NOMO-1 treated with DMSO at 0.1 percent for 48 hours (cell line): ENCODE measurements around the gene CORO1C.
A peak's percentile ranks its signal among the peaks of the same experiment; 100 is the strongest.
"Not testable (repeated sequence)": the region's sequence is repeated elsewhere in the genome, so short reads cannot be mapped to it uniquely, and the experiment has no call there.

Source experiments
- DNase-seq: peaks from one replicate; lab custom pipeline; 2025; ENCODE audit not compliant: unreplicated experiment; lab: John Stamatoyannopoulos, UW

Gene CORO1C

GRCh38 chr12:108620236-108620879, 111.0 kb downstream of the CORO1C start:
- no peak for DNase-seq

DNA sequence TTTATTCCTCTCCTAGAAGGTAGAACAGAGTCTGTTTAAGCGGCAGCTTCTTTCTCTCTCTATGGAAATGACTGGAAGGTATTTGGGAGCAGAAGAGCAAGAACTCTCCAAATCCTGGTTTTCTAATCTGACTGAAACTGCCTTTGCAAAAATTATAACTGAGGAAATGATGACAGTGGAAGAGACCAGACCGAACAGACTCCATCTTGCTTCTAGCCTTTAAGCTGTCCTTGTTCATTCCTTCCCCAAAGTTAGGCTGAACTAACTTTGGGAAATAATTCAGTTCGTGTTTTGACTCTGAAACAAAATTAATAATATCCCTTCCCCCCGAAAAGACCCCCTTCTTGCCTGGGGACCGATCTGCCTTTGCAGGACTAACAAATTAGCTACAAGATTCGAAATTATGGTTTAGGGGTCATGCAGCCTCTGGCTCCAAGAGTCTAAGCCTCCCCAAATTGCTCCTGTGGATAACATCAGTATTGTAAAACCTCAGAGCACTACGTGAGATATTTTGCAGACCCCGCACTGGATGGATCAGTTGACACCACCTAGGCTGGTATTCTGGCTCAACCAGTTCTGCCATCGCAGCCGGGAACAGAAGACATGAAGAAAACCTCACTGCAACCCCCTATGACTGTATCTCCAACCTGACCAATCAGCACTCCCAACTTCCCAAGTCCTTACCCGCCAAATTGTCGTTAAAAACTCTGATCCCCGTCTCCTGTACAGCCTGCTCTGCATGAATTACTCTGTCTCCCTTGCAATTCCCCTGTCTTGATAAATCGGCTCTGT, 111.8 kb downstream of the CORO1C start:
- DNase-seq, result no peak

DNA sequence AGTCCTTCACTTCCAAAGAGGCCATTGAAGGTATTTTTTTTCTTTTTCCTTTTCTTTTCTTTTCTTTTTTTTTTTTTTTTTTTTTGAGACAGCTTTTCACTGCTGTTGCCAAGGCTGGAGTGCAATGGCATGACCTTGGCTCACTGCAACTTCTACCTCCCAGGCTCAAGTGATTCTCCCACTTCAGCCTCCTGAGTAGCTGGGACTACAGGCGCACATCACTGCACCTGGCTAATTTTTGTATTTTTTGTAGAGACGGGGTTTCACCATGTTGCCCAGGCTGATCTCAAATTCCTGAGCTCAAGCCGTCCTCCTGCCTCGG, 112.4 kb downstream of the CORO1C start:
- DNase-seq, result not testable (repeated sequence)

DNA sequence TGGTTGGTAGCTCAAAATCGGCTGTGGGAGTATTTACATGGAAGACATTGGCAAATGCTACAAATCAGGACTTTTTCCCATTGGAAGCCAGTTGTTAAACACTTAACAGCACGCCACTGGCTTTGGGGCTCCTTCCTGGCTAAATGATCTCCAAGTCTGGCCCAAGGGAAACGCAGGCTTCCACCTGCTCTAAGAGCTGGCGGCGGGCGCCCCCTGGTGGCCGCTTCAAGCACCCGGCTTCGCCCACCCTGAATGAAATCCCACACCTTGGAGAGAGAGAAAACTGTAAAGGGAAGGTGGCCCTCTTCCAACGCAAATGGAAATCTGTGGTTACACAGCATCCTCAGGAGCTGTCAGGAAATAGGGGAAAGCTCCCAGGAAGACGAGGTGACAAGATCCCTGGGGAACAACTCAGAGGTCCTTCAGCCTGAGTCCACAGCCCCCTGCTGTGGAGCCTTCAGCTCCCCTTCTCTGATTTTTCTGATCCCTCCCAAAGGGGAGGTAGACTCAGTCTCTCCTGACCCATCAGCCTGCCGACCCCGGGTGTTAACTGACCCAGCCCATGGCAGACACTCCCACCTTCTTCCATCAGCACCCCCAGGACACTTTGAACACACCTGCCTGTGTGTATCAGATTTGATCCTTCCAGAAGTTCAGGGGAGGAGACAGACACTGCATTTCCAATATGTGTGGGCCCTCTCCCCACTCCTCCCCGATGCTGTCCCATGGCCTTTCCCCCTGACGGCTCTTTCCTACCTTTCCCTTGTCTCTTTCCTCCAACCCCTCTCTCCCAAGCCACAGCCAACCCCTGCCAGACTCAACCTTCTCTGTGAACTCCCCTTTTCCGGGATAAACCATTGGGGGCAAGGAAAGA, 113.0 kb downstream of the CORO1C start:
- DNase-seq, result peak; percentile 36

DNA sequence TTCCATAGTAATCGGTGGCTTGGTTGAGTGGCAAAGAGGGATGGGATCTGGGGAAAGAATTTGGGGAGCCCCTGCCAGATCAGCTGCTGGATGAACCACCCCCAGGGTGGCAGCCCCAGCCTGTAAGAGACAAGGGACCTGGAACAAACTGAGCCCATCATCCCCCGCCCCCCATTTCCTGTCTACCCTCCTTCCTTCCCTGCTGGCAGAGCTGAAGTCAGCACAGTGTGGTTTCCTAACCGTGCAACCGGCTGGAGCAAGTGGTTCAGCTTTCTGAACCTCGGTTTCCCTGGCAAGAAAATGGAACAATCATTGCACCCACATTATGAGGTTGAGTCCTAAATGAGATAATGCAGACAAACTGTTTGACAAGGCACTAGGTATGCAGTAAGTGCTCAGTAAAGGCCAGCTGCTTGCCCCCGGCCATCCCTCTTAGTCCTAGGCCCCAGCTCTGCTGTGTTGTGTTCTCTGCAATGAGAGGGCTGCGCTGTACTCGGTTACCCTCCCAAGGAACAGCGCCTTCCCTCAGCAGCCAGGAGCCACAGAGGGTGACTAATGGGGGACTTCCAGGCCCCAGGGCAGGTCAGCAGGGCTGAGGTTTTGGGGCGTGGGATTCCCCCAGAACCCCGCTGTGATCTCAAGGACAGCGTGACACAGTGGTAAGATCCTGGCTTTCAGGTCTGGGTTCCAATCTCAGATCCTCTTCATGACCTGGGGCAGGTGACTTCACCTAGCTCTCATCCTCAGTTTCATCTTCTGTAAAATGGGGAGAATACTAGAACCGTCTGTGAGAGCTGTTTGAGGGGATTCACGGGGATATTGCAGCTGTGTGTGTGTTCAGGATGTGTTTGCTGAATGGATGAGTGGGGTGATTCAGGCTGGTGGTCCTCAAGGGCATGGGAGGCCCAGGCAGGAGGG, 114.1 kb downstream of the CORO1C start:
- no peak for DNase-seq

- no peak for DNase-seq
These were observed 115.0 kb downstream of the CORO1C start for GRCh38 chr12:108616359-108616758.

DNA sequence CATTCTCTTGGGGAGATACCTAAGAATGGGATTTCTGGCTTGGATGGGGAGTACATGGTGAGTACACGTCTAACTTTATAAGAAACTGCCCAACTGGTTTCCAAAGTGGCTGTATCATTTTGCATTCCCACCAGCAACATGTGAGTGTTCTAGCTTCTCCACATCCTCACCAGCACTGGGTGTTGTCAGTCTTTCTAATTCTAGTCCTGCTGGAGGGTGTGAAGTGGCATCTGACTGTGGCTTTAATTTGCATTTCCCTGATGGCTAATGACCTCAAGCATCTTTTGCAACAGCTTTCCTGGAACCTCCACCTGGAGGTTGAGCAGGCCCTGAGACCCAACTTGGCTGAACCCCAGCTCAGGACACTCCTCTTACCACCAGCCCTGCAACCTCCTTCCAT, 115.4 kb downstream of the CORO1C start:
- DNase-seq, result no peak

- no peak for DNase-seq
These were observed 116.7 kb downstream of the CORO1C start for GRCh38 chr12:108614639-108615038.

DNA sequence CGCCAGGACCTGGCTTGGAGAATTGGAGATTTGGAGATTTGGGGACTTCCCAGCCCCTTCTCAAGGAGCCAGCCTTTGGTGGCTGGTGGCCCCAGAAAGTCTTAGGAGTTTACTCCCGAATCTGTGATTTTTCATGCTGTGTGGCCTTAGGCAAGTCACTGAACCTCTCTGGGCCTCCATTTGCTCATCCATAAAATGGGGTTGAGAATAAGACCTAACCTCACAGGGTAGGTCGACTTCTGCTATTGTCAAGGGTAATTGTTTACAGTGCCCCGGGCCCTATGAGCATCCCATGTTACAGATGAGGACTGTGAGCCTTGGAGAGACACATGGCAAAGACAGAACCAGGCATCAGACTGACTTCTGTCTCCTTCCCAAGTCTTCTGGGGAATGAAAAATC, 117.3 kb downstream of the CORO1C start:
- no peak for DNase-seq

- no peak for DNase-seq
These were observed 117.8 kb downstream of the CORO1C start for GRCh38 chr12:108613548-108613947.

- no peak for DNase-seq
These were observed 118.5 kb downstream of the CORO1C start for GRCh38 chr12:108612788-108613282.

- DNase-seq, result peak; percentile 30
These were observed 119.4 kb downstream of the CORO1C start for GRCh38 chr12:108611884-108612415.

- no peak for DNase-seq
These were observed 120.3 kb downstream of the CORO1C start for GRCh38 chr12:108610856-108611605.

DNA sequence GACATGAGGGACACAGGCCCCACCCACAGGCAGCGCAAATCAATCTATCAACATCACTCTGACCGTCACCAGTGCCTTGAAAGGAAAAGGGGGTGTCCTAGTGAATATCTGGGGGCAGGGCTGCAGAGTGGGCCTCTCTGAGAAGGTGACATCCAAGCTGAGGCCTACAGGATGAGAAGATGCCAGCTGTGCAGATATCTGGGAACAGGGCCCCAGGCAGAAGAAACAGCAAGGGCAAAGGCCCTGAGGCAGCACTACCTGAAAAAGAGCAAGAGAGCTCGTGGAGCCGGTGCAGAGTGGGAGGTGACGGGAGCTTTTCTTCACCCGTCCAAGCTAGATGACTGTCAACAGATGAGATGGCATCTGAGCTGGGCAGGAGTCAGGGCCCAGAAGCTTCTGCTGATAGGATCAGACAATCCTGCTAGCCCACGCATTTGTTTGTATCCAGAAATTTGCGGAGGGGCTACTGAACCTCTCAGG, 120.9 kb downstream of the CORO1C start:
- no peak for DNase-seq

DNA sequence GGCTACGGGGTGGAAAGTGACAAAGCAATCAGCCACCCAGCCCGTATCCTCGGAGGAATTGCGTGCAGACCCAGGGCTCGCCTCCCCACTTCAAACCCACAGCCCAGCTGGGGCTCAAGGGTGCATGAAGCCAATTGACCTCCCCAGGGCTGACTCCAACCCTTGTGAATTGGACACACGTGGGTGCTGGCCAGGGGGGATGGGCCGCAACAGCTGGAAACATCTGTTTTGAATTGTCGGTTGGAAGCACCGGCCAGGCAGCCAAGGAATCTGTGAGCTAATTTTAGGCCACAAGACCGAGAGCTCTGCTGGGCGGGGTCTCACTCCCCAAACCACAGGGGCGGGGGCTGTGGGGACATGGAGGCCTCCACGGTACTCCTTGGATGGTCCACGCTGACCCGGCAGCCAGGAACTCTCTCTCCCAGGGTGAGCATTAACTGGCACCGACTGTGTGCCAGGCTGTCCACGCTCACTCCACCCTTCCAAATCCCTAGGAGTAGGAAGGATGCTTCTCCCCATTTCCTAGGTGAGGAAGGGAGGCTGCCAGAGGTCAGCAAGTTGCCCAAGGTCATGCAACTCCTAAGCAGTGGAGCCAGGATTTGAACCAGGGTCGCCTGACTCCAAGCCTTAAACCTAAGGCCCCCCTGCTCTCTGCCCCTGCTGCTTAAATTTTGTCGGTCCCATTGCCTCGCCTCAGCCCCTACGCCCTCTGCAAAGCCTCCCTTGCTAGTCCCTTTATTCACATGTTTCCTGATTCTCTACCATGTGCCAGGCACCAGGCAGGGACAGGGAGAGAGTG, 121.6 kb downstream of the CORO1C start:
- no peak for DNase-seq

- DNase-seq, result no peak
These were observed 122.7 kb downstream of the CORO1C start for GRCh38 chr12:108608616-108609015.

DNA sequence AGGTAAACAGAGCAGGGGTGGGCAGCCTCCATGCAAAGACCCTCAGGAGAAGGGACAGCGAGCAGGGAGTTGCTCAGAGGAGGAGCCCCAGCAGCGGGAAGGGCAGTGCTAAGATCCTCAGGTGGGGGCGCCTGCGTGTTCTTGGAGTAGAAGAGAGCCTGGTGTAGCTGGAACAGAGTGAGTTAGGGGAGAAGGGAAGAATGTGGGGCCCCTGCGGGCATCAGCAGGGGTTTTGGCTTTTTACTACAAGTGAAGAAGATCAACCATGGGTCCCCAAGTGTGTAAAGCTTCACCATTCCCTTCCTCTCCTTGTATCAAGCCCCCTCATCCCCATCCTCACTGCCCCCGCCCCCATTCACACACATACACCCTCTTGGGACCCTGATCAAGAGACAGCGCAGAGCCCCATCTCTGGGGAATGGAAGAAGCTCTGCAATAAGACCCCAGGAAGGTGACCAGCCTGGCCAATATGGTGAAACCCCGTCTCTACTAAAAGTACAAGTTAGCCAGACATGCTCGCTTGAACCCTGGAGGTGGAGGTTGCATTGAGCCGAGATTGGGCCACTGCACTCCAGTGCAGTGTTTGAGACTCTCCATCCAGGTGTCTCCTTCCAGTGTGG, 123.2 kb downstream of the CORO1C start:
- no peak for DNase-seq

- DNase-seq, result no peak
These were observed 124.8 kb downstream of the CORO1C start for GRCh38 chr12:108606492-108606891.
